ENCODE data around the gene UPF1. TPM values are rescaled to one million over a fixed set of nuclear protein-coding genes. Genes with fewer than 3 reads are reported as not detected.

Gene UPF1
- total RNA-seq, 1 donor from 2014 or later = 46.3 TPM

DNA sequence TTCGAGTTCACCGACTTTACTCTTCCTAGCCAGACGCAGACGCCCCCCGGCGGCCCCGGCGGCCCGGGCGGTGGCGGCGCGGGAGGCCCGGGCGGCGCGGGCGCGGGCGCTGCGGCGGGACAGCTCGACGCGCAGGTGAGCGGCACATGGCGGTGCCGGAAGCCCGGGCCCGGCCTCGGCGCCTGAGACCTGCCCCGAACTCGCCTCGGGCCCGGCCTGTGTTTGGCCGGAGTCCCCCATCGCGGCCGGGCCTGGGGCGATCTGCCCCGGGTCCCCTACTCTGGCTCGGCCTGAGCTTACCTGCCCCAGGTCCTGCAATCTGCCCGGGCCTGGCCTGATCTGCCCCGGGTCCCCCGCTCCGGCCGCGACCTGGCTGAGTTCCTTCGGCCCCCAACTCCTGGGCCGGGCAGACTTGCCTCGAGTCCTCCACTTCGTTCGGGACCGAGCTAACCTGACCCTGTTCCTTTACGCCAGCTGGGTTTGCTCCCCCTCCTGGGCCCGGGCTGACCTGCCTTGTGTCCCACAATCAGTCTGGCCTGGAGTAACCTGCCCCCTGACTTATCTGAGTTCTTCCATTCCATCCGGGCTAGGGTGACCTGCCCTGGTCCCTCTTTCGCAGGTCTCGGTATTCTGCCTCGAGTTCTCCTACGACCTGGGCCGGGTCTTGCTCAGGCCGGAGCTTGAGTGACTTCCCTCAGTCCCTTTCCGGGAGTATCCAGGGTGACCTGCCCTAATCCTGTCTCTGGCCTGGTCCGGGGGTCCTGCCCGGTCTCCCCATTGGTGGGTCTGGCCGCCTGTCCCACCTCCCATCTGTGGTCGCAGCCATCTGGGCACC, 764 bp downstream of the UPF1 start:
- DNase-seq = peak; percentile 47
- Mint-ChIP-seq H3K4me1 (ENCODE audit: low read depth, unreplicated experiment) (peaks cover 21% of the 10 kb centered on the region), H3K4me3 (ENCODE audit: unreplicated experiment) (peak overlapping the region; percentile 98)

DNA sequence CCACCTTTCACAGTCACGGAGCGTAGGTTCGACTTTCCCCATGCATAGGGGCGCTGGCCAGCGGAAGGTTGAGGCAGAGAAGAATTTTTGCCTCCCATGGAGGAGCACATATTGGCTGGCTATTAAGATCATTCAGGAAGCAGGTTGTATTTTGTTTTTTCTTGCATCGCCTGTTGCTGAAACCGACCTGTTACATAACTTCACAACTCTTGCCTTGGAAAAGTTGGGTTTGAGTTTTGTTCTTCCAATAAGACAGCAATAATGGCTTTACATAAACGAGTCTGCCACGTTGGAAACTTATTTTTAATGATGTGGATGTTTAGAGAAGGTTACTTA, 1.4 kb downstream of the UPF1 start:
- Mint-ChIP-seq H3K4me1 (ENCODE audit: low read depth, unreplicated experiment) (peaks cover 21% of the 10 kb centered on the region), H3K36me3 (ENCODE audit: unreplicated experiment) (no peaks in the 10 kb centered on the region), H3K27me3 (ENCODE audit: unreplicated experiment) (peaks cover 4% of the 10 kb centered on the region), H3K9me3 (ENCODE audit: unreplicated experiment) (peaks cover 2% of the 10 kb centered on the region), H3K4me3 (ENCODE audit: unreplicated experiment) (peak overlapping the region; percentile 98), H3K27ac (ENCODE audit: unreplicated experiment) (peak overlapping the region; percentile 87)
- DNase-seq = no peak
- TF ChIP-seq, protein P1, sequence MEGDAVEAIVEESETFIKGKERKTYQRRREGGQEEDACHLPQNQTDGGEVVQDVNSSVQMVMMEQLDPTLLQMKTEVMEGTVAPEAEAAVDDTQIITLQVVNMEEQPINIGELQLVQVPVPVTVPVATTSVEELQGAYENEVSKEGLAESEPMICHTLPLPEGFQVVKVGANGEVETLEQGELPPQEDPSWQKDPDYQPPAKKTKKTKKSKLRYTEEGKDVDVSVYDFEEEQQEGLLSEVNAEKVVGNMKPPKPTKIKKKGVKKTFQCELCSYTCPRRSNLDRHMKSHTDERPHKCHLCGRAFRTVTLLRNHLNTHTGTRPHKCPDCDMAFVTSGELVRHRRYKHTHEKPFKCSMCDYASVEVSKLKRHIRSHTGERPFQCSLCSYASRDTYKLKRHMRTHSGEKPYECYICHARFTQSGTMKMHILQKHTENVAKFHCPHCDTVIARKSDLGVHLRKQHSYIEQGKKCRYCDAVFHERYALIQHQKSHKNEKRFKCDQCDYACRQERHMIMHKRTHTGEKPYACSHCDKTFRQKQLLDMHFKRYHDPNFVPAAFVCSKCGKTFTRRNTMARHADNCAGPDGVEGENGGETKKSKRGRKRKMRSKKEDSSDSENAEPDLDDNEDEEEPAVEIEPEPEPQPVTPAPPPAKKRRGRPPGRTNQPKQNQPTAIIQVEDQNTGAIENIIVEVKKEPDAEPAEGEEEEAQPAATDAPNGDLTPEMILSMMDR (IDR thresholded peaks at IDR 0.05; ENCODE audit: partially characterized antibody, unreplicated experiment) = no peak

More for the DNA sequence above, 764 bp downstream of the UPF1 start:
- Mint-ChIP-seq H3K27me3 (ENCODE audit: unreplicated experiment) (peaks cover 6% of the 10 kb centered on the region), H3K9me3 (ENCODE audit: unreplicated experiment) (no peaks in the 10 kb centered on the region), H3K27ac (ENCODE audit: unreplicated experiment) (peak overlapping the region; percentile 87), H3K36me3 (ENCODE audit: unreplicated experiment) (peaks cover 3% of the 10 kb centered on the region)
- TF ChIP-seq, protein P1 (IDR thresholded peaks at IDR 0.05; ENCODE audit: partially characterized antibody, unreplicated experiment) = no peak

DNA sequence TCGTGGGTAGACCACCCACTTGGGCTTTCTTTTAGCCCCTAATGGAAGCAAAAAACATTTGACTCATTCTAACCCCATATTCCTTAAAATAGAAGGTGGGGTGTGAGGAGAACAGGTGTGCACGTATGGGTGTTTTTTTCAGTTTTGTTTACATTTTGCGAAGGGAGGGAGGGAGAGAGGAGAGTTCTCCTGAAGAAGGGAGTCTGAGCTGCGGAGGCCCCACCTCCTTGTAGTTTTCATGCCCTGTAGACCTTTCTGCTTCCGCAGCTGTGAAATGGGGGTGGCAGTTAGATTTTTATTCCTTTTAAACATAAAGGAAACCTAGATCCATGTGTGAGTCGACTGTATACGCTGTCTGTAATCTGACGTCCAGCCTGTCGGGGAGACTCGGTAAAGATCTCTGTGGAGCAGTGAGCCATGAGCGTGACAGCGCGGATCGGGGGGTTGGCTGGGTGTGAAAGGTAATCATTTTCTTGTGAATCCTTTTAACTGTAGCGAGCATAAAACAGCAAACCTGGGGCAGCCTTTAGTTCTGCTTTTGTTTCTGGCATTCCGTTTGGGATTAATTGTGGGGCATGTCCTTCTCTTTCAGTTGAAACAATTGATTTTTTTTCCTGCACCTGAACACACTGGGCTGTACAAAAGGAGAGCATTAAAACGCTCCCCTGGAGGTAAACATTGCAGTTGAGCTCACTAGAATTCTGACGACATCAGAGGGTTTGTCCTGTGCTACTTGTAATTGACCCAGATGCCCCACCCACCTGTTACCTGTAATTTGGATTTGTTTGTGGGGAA, 2.3 kb downstream of the UPF1 start:
- peaks cover 21% of the 10 kb centered on the region for H3K4me1 Mint-ChIP-seq (ENCODE audit: low read depth, unreplicated experiment)
- H3K36me3 Mint-ChIP-seq (ENCODE audit: unreplicated experiment) = no peaks in the 10 kb centered on the region
- H3K27me3 Mint-ChIP-seq (ENCODE audit: unreplicated experiment) = peaks cover 4% of the 10 kb centered on the region
- DNase-seq = no peak
- peak overlapping the region; percentile 52 for H3K27ac Mint-ChIP-seq (ENCODE audit: unreplicated experiment)
- TF ChIP-seq, protein P1 (IDR thresholded peaks at IDR 0.05; ENCODE audit: partially characterized antibody, unreplicated experiment) = no peak
- peaks cover 2% of the 10 kb centered on the region for H3K9me3 Mint-ChIP-seq (ENCODE audit: unreplicated experiment)
- H3K4me3 Mint-ChIP-seq (ENCODE audit: unreplicated experiment) = peak overlapping the region; percentile 98

DNA sequence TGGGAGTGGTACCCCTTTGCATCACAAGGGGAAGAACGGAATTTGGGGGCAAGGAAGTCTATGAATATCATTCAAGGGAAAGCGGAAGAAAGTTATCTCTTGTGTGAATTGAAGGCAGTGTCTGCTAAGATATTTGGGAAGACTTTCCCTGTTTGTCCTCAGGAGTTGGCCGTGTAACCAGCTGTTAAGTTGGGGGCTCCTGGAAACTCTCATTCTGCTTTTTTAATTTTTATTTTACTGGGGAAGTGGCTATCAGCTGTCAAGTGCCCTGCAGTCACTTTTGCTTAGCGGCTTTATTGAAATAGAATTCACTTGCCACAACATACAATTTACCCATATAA, 2.9 kb downstream of the UPF1 start:
- H3K36me3 Mint-ChIP-seq (ENCODE audit: unreplicated experiment) = no peaks in the 10 kb centered on the region
- TF ChIP-seq, protein P1 (IDR thresholded peaks at IDR 0.05; ENCODE audit: partially characterized antibody, unreplicated experiment) = no peak
- H3K4me3 Mint-ChIP-seq (ENCODE audit: unreplicated experiment) = peak overlapping the region; percentile 98
- peaks cover 21% of the 10 kb centered on the region for H3K4me1 Mint-ChIP-seq (ENCODE audit: low read depth, unreplicated experiment)
- H3K9me3 Mint-ChIP-seq (ENCODE audit: unreplicated experiment) = peaks cover 6% of the 10 kb centered on the region
- H3K27me3 Mint-ChIP-seq (ENCODE audit: unreplicated experiment) = peaks cover 5% of the 10 kb centered on the region
- DNase-seq = no peak
- no peak overlapping the region for H3K27ac Mint-ChIP-seq (ENCODE audit: unreplicated experiment)

Data from glutamatergic neuron (in vitro differentiated cells).